Left renal pelvis (tissue), 4 donors: Measurements from ENCODE around the gene DENND1C. TPM values are rescaled to one million over a fixed set of nuclear protein-coding genes. Genes with fewer than 3 reads are reported as not detected.

Experiments
- DNase-seq, 4 donors: peaks; one replicate each; pipeline ENCODE4 v3.0.0-alpha.2; 2013; ENCODE audit warnings: low read depth in 4 of 4, low spot score in 3 of 4
- polyA plus RNA-seq, 4 donors: library from polyadenylated mRNA; unstranded; fragments of 120-200 nt; gene quantifications; one replicate each; pipeline ENCODE4 v1.2.1, GENCODE V29; 2013; ENCODE audit not compliant: insufficient read length in 4 of 4

The DENND1C gene
- polyA plus RNA-seq, 4 donors: 1.5 to 40.6 (median 36.1) TPM

DNA sequence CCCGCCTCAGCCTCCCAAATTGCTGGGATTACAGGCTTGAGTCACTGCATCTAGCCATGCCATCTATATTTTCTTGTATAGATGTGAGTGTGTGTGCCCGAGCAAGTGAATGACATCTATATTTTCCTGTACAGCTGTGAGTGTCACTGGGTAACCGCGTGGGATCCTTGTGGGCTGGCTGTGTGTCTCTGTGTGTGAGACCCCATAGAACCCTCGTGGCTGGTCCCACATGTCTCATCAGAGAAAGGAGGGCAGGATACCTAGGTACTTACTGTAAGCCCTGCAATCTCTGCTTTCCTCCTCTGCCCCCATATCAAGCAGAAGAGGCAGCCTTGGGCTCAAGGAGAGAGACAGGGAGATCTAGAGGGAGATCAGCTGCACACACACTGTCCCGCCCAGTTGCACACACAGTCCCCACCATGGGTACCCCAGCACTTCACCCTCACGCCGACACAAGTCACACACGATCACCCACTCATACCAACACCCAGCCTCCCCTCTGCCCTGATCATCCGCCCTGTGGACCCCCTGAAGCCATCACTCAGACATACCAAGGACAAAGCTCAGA lies 655 bp downstream of the DENND1C start:
- no peak for DNase-seq

DNA sequence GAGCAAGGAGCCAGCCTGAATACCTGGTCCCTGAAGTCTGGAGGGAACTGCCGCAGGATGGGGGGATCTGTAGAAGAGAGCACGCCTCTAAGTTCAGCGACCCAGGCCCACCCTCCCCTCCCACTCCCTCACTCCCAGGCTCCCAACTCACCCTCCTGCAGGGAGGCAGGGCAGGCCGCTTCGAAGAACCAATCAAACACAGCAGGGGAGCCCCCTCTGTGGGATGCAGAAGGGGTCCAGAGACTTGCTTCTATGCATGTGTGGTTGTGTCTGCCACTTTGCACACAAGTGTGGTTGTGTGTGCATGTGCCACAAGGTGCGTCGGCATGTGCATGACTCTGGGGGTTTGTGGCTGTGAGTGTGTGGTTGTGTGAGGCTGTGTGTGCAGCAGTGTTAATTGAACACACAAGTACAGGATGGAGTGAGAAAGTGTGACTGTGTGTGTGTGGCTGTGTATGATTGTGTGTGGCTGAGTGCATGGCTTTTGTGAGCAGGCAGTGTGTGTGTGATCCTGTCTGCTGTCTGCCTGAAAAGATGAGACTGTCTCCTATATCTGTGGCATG lies 1.7 kb downstream of the DENND1C start:
- no peak for DNase-seq

DNA sequence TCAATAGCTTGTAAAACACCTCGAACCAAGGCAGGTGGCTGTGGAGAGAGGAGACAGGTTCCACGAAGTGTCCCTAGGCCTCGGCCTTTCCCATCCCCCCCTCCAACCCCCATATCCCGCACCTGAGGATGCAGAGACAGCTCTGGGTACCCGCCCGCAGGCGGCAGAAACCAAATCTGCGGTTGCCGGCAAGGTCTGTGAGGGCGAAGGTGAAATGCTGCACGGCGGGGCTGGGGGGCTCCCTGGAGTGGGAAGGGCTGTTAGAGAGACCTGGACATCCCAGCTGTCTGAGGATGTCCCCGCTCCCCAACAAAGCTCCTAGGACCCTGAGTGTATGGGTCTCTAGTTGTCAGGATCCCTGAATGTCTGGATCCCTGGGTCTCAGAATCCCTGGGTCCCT lies 2.8 kb downstream of the DENND1C start:
- DNase-seq: no peak

DNA sequence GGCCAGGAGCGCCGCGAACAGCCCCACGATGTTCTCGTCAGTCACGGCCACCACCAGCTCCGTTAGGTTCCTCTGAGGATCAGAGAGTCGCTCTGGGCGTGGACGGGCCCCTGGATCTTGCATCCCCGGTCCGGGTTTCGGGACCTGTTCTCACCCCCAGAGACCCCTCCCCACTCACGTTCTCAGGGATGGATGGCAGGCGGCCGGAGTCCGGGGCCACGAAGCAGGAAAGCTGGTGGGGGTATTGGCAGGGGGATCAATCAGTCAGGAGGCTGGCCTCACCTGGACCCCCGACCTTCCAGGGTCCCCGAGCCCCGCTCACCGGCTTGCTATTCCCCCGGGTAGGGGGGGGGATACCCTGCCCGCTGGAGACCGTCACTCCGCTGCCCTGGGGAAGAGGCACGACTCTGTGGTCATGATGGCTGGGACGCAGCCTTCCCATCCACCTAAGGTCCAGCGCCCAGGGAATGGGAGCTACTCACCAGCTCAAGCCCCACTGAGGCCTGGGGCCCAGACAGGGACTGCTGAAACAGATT lies 4.6 kb downstream of the DENND1C start:
- DNase-seq: no peak

GRCh38 chr19:6476155-6476895 lies 5.3 kb downstream of the DENND1C start:
- DNase-seq: peak in 3 of 4 donors; percentile 53 to 66 (median 58)

DNA sequence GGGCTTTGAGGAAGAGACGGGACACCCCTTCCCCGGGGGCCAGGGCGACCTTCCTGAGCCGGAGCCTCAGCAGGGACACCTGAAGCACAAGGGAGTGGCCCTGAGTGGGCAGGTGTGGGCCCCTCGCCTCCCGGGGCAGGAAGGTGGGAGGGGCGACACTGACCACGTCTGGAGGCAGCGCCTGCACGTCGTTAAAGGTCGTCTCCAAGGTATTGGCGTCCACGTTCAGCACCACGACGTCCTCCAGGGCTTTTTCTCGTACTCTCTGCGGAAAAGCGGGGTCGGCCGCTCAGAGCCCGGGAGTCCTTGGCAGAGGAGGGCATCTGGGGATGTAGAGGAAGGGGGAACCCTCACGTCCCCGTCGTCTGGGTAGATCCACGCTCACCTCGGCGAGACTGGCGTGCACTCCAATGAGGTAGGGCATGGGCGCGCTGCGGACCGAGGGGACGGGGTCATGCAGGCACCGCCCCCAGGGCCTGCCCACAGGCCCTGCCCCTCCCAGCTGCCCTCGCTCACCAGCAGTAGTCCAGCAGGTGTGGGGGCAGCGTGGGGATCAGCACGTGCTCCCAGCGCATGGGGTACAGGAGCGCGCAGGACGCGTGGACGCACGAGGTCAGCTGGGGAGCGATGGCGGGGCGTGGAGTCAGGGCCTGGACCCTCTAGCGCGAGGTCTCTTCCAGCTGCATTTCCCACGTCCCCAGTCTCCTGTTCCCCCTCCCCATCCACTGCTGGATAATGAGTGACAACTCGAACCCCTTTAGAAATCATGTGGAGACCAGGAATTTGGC lies 6.1 kb downstream of the DENND1C start:
- DNase-seq: no peak

GRCh38 chr19:6473647-6474046 lies 7.9 kb downstream of the DENND1C start:
- DNase-seq: no peak

DNA sequence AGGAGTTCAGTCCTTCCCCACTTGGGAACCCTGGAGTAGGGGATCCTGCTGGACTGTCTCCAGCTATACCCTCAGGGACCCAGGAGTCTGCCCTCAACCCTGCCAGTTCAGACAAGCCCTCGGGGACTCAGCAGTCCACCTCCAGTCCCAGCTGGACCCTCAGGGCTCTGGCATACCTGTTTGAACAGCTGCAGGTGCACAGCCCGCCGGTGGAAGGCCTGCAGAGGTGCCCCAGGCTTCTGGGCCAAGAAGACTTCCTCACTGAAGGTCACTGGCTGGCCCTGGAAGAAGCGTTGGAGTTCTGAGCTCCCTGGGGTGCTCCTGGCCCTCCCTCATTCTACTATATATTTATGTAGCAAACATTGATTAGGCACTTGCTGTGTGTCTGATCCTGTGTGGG lies 8.9 kb downstream of the DENND1C start:
- no peak for DNase-seq

DNA sequence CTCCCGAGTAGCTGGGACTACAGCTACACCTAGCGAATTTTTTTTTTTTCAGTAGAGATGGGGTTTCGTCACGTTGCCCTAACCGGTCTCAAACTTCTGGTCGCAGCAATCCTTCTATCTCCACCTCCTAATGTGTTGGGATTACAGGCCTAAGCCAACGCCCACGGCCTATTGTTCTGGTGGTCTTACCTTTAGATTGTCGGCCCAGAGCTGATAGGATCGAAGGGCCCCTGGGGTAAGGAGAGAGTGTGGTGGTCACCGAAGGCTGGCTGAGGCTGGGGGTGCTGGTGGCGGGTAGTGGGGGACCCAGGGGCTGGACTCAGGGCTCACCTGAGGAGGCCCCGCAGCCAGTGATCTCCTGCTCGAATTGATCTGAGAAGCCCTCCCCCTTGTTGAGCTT lies 10.5 kb downstream of the DENND1C start:
- DNase-seq: no peak

- DNase-seq: no peak
These were observed 11.4 kb downstream of the DENND1C start for GRCh38 chr19:6470173-6470572.

- no peak for DNase-seq
These were observed 14.2 kb downstream of the DENND1C start for GRCh38 chr19:6467384-6467783.

GRCh38 chr19:6466526-6467248 lies 14.9 kb downstream of the DENND1C start:
- no peak for DNase-seq

DNA sequence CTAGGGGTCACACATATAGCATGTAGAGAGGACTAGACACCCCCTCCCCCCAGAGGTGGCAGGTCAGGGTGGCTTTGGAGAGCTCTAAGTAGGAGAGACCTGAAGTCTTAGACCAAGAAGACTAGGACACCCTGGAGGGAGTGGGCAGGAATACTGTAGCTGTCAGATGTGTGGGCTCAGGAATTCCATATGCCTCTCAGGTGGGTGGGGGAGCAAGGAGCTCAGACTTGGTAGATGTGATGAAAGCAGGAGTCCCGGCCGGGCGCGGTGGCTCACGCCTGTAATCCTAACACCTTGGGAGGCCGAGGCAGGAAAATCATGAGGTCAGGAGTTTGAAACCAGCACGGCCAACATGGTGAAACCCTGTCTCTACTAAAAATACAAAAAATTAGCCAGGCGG lies 15.9 kb downstream of the DENND1C start:
- DNase-seq: no peak

DNA sequence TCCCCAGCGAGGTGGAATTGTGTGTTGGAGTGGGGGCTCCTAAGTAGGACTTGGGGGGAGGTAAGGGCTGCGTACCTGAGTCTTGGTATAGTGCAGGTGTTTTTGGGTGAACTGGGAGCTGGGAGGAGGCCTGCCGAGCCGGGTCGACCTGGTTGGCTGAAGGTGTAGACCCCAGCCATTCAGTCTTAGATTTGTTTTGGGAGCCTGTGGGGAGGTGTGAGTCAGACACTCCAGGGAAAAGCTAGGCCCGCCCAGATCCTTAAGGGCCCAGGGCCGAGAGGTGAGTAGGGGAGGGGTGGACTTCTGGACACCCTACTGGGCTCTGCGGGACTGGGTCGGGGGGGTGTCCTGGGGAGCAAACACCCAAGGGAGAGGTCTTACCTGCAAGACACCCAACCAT lies 16.6 kb downstream of the DENND1C start:
- no peak for DNase-seq

- DNase-seq: peak in 3 of 4 donors; percentile 42 to 59 (median 56)
These were observed 17.3 kb downstream of the DENND1C start, which contains the start of gene CRB3 for GRCh38 chr19:6464070-6464873. CRB3 (plus strand) TSS chr19:6464271; CDS start chr19:6464702, 431 bp downstream.

- DNase-seq: peak; percentile 90 to 99 (median 97)
These were observed 21.3 kb downstream of the DENND1C start for GRCh38 chr19:6460099-6460884.

DNA sequence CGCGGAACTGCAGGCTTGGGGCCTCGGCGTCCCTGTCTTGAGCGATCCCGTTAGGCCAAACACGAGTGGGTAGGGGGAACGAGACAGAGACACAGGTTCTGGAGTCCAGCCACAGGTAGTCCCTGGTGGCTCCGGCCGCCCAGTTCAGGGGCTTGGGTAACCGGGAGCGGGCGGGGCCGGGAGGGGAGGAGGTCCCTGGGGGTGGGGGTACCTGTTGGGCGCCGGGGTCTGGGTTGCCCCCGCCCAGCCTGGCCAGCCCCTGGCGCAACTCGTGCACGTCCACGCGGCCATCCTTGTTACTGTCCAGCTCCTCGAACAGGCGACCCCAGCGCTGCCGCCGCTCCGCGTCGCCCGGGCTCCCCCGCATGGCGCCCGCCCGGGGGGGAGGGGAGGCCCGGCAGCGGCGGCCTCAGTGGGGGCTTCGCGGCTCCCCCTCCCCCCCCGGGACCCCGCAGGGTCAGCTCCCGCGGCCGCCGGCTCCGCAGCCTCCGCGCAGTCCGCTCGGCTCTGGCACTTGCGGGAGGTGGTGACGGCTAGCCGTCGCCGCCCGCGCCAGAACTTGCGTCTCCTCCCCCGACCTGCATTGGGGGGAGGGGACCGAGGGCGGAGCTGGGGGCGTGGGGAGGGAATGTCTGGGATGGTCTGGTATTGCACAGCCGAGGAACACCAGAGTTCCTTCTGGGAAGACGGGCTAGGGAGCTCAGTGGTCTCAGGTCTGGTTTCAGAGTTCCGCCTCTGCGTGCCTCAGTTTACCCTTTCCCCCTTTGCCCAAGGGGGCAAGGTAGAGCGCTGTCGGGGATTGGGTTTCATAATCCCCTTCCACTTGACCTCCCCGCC lies 22.1 kb downstream of the DENND1C start, which contains the start of gene SLC25A23:
SLC25A23 (minus strand) TSS at position 531 of the 837 bp plus-strand sequence; CDS start at position 367, 164 bp downstream.
- peak in 3 of 4 donors; percentile 54 to 67 (median 63) for DNase-seq
